Osteocyte (in vitro differentiated cells): ENCODE measurements around the gene MYEOV. TPM values are rescaled to one million over a fixed set of nuclear protein-coding genes. Genes with fewer than 3 reads are reported as not detected.

Experiments used
- DNase-seq: peaks from one replicate; pipeline ENCODE4 v3.0.0; 2021; ENCODE audit warnings: mixed read lengths; ENCODE audit not compliant: unreplicated experiment; ENCODE audit errors: extremely low spot score
- H3K27ac Mint-ChIP-seq: one replicate; pipeline ENCODE4 v1.8.0; 2021; ENCODE audit warnings: mild to moderate bottlenecking, mixed read lengths; ENCODE audit not compliant: unreplicated experiment
- H3K27me3 Mint-ChIP-seq: one replicate; pipeline ENCODE4 v1.8.0; 2021; ENCODE audit warnings: mixed read lengths; ENCODE audit not compliant: unreplicated experiment
- H3K36me3 Mint-ChIP-seq: one replicate; pipeline ENCODE4 v1.8.0; 2021; ENCODE audit warnings: mixed read lengths; ENCODE audit not compliant: unreplicated experiment
- H3K4me1 Mint-ChIP-seq: one replicate; pipeline ENCODE4 v1.8.0; 2021; ENCODE audit warnings: mixed read lengths; ENCODE audit not compliant: unreplicated experiment
- H3K4me3 Mint-ChIP-seq: one replicate; pipeline ENCODE4 v1.8.0; 2021; ENCODE audit warnings: mild to moderate bottlenecking, moderate library complexity, mixed read lengths; ENCODE audit not compliant: unreplicated experiment
- H3K9me3 Mint-ChIP-seq: one replicate; pipeline ENCODE4 v1.8.0; 2021; ENCODE audit warnings: mixed read lengths; ENCODE audit not compliant: unreplicated experiment
- total RNA-seq: library from RNA; stranded (reverse); gene quantifications from 2 replicates; pipeline ENCODE4 v1.2.1, GENCODE V29; 2021
- TF ChIP-seq, protein P1 (sequence below): fragments of 200-600 bp; sonication (generic); IDR thresholded peaks from 2 replicates; pipeline ENCODE4 v1.5.0; 2021; ENCODE audit warnings: antibody characterized with exemption, mild to moderate bottlenecking, moderate library complexity

The MYEOV gene
- total RNA-seq, 1 donor from 2014 or later = 1.8 TPM

DNA sequence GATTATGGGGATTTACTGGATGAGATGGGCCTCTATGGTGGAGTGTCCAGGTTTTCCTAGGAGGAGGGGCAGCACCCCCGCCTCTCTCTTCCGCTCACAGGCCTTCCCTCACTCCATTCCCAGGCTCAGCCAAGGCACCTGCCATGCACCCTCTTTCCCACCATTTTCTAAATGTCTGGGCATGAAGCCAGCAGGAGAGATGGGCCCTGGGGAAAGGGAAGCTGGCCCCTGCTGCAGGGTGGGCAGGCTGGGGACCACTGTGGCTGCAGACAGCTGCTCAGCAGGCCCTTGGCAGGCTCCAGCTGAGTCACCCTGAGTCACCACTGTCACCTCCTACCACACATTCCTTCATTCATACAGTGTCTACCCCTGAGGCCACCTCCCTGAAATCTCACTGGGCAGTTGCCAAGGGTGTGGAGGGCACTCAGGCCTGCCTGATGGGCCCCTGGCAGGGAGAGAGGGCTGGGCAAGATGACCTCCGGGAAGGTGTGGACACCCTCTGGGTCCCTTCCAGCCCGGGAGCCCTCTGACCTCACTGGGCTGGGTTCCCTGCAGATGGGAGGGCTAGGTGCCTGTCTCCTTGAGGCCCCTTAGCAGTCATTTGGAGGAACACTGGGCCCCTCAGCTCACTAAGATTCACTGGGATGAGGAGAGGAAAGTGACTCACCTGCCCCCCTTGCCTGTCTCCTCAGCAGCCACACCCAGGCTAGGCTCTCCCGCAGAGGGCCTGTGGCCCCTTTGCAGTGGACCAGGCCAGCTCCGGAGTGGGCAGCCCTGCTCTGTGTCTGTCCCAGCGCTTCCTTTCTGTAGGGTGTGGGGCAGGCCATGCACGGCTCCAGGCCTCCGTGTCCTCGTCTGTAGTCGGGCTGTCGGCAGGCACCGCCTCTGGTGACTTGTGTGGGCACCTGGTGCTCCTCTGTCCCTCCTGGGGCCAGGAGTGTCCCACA is 7.8 kb downstream of the MYEOV start:
- H3K4me3 Mint-ChIP-seq = no peak overlapping the region
- TF ChIP-seq, protein P1, sequence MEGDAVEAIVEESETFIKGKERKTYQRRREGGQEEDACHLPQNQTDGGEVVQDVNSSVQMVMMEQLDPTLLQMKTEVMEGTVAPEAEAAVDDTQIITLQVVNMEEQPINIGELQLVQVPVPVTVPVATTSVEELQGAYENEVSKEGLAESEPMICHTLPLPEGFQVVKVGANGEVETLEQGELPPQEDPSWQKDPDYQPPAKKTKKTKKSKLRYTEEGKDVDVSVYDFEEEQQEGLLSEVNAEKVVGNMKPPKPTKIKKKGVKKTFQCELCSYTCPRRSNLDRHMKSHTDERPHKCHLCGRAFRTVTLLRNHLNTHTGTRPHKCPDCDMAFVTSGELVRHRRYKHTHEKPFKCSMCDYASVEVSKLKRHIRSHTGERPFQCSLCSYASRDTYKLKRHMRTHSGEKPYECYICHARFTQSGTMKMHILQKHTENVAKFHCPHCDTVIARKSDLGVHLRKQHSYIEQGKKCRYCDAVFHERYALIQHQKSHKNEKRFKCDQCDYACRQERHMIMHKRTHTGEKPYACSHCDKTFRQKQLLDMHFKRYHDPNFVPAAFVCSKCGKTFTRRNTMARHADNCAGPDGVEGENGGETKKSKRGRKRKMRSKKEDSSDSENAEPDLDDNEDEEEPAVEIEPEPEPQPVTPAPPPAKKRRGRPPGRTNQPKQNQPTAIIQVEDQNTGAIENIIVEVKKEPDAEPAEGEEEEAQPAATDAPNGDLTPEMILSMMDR = no peak
- no peaks in the 10 kb centered on the region for H3K9me3 Mint-ChIP-seq
- H3K36me3 Mint-ChIP-seq = no peaks in the 10 kb centered on the region
- peak overlapping the region; percentile 54 for H3K27ac Mint-ChIP-seq
- peaks cover 69% of the 10 kb centered on the region for H3K4me1 Mint-ChIP-seq
- peak; percentile 86 for DNase-seq
- H3K27me3 Mint-ChIP-seq = no peaks in the 10 kb centered on the region

DNA sequence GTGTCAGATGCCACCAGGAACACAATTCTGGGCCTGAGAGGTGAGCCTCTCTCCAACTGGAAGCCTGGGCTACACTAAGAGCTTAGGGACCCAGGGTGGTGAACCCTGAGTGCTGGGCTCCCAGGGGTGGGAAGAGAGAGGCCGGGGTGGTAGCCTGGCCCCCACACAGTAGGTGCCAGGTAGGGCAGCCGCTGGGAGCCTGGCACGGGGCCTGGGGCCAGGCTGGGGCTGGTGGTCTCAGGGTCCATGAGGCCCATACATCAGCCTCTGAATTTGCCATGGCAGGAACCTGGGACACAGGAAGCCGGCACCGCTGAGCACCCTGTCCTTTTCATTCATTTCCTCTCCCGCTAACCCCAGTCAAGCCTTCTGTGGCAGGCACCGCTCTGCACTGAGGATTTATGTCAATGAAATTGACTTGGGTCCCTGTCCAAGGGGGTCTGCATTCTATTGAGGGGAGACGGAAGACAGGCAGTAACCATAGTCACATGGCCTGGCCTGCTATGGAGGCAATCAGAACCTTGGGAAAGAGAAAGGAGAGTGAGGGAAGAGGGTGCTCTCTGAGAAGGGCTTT is 8.6 kb downstream of the MYEOV start:
- no peaks in the 10 kb centered on the region for H3K9me3 Mint-ChIP-seq
- peak overlapping the region; percentile 31 for H3K27ac Mint-ChIP-seq
- H3K4me1 Mint-ChIP-seq = peaks cover 61% of the 10 kb centered on the region
- no peak overlapping the region for H3K4me3 Mint-ChIP-seq
- no peaks in the 10 kb centered on the region for H3K27me3 Mint-ChIP-seq
- no peaks in the 10 kb centered on the region for H3K36me3 Mint-ChIP-seq
- no peak for DNase-seq
- TF ChIP-seq, protein P1 = no peak

DNA sequence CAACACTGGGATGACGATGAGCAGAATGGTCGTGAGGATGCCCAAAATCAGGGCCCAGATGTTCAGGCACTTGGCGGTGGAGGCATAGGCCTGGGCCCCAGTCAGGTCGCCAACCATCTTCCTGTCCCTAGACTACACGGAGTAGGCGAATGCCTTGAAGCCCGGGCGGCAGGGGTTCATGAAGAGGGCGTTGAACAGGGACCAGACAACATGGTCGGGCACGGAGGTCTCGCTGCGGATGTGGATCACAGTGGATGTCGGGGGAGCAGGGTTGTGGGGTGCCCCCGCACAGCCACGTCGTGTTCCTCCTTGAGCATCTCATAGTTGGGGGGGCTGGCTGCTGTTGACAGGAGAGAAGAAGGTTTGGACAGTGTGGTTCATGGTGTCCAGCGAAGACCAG is 9.5 kb downstream of the MYEOV start:
- Mint-ChIP-seq H3K27ac (no peak overlapping the region), H3K9me3 (no peaks in the 10 kb centered on the region), H3K36me3 (no peaks in the 10 kb centered on the region), H3K4me1 (peaks cover 52% of the 10 kb centered on the region), H3K4me3 (no peak overlapping the region), H3K27me3 (no peaks in the 10 kb centered on the region)
- TF ChIP-seq, protein P1 = no peak
- peak; percentile 79 for DNase-seq

DNA sequence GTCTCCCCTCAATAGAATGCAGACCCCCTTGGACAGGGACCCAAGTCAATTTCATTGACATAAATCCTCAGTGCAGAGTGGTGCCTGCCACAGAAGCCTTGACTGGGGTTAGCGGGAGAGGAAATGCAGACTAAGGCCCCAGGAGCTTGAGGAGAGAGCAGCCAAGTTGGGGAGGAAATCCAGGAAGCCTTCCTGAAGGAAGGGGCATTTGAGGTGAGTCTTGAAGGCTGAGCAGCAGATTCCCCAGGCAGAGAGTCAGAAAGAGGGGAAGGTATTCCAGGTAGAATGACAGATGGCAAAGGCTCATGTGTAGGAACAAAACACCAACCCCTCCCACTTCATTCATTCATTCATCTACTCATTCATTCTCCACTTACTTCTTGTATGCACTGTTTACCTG is 10.3 kb downstream of the MYEOV start:
- TF ChIP-seq, protein P1 = no peak
- Mint-ChIP-seq H3K4me1 (peaks cover 46% of the 10 kb centered on the region), H3K27ac (no peak overlapping the region), H3K9me3 (no peaks in the 10 kb centered on the region), H3K27me3 (no peaks in the 10 kb centered on the region), H3K36me3 (no peaks in the 10 kb centered on the region), H3K4me3 (no peak overlapping the region)
- DNase-seq = no peak

DNA sequence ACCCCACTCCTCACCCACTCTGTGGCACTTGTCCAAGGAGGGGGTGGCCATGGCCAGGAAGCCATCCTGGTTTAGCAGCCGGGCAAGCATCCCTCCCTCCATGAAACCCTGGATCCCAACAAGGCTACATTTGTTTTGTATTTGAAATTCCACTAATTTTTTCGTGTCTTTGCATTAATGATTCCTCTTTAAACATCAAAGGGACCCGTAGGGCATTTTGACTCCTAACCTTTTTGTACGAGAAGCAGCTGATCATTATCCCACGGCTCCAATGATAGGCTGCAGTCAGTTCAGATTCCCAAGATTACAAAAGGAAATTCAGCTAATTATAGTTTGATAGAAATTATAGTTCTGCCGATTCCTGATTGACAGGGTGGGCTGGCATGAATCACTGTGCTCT is 10.7 kb downstream of the MYEOV start:
- TF ChIP-seq, protein P1 = no peak
- Mint-ChIP-seq H3K9me3 (no peaks in the 10 kb centered on the region), H3K27ac (no peak overlapping the region), H3K4me1 (peaks cover 44% of the 10 kb centered on the region), H3K27me3 (no peaks in the 10 kb centered on the region), H3K4me3 (no peak overlapping the region), H3K36me3 (no peaks in the 10 kb centered on the region)
- DNase-seq = no peak
